IPS DF 6.9 (cell line): ENCODE data around the gene OXTR.
A peak's percentile ranks its signal among the peaks of the same experiment; 100 is the strongest.

Experiments used
- DNase-seq: peaks from one replicate; pipeline ENCODE4 v3.0.0-alpha.2; 2013; ENCODE audit warnings: low read depth, low spot score
- H3K27ac ChIP-seq: one replicate; pipeline ENCODE4 v1.5.1; 2013; ENCODE audit warnings: low read length, control low read depth
- H3K27me3 ChIP-seq: 2 replicates; pipeline ENCODE4 v1.6.1; 2013; ENCODE audit warnings: mild to moderate bottlenecking, low read length; ENCODE audit not compliant: control insufficient read depth, insufficient read depth
- H3K36me3 ChIP-seq: 2 replicates; pipeline ENCODE4 v1.6.1; 2013; ENCODE audit warnings: low read length; ENCODE audit not compliant: control insufficient read depth, insufficient read depth
- H3K4me1 ChIP-seq: 2 replicates; pipeline ENCODE4 v1.6.1; 2013; ENCODE audit warnings: low read length; ENCODE audit not compliant: control insufficient read depth, insufficient read depth
- H3K4me3 ChIP-seq: 2 replicates; pipeline ENCODE4 v1.5.1; 2013; ENCODE audit warnings: mild to moderate bottlenecking, low read length
- H3K9me3 ChIP-seq: 2 replicates; pipeline ENCODE4 v1.6.1; 2013; ENCODE audit warnings: low read length, inconsistent platforms; ENCODE audit not compliant: control insufficient read depth, insufficient read depth
- WGBS: extraction: QIAGEN DNeasy Blood & Tissue Kit; methylation state at CpG from one replicate; pipeline ENCODE4 v1.1.7; 2013; ENCODE audit warnings: mixed read lengths, missing lambda C conversion rate; ENCODE audit not compliant: insufficient read length, insufficient coverage; 5-methylcytosine and 5-hydroxymethylcytosine counted together

OXTR gene

DNA sequence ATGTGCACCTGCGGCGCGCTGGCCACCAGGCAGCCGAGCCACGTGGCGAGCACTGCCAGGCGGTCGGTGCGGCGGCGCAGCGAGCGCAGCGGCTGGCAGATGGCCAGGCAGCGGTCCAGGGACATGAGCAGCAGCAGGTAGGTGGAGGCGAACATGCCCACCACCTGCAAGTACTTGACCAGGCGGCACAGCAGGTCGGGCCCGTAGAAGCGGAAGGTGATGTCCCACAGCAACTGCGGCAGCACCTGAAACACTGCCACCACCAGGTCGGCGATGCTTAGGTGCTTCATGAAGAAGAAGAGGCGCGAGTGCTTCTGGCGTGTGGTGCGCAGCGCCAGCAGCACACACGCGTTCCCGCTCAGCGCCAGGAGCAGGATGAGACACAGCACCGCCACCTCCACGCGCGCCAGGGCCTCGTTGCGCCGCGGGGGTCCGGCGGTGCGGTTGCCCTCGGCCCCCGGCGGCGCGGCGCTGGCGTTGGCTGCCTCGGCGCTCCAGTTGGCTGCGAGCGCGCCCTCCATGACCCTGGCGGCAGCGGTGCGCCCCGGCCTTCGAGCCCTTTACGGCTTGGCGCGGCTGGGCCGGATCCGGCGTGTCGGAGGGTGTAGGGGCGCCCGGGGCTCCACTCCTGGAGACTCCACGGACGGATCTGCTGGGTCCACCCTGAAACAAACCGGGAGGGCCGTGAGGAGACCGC, 1.6 kb downstream of the OXTR start:
- Histone ChIP-seq H3K27ac (no peak overlapping the region), H3K9me3 (no peaks in the 10 kb centered on the region), H3K4me1 (peaks cover 12% of the 10 kb centered on the region), H3K4me3 (peak overlapping the region; percentile 8; the same call in 1 of the 2 replicates), H3K36me3 (no peaks in the 10 kb centered on the region; the same call in 1 of the 2 replicates), H3K27me3 (peaks cover 17% of the 10 kb centered on the region)
- DNase-seq: no peak
- WGBS: no CpG with 5 or more reads among the region's 74 CpGs

DNA sequence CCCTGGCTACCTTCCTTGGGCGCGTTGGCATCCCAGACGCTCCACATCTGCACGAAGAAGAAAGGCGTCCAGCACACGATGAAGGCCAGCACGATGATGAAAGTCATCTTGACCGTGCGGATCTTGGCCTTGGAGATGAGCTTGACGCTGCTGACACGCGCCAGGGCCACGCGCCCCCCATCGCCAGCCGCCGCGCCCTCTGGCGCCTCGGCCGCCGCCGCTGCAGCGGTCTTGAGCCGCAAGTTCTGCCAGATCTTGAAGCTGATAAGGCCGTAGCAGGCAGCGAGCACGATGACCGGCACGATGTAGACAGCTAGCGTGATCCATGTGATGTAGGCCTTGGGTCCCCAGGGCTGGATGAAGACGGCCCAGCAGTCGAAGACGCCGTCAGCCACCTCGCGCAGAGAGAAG, 2.2 kb downstream of the OXTR start:
- H3K4me3 ChIP-seq: no peak overlapping the region

DNA sequence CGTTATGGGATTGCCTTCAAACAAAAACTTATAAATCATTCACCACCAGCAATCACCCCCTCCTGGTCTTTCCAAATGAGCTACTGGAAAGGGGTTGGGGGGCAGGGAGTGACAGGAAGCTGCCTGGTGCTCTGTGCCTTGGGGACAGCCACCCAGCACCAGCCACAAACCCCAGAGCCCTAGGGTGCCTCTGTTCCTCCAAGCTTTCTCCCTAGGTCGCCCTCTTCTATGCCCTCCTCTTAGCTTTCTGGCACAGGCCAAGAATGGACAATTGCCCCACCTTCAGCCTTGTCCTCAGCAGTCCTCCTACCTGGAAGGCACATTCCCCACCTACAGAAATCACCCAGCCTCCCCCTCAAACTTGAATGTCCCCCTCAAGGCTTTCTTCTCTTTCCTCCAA, 3.3 kb downstream of the OXTR start:
- H3K4me3 ChIP-seq: no peak overlapping the region
- H3K27ac ChIP-seq: no peak overlapping the region
- no peaks in the 10 kb centered on the region for H3K9me3 ChIP-seq
- no CpG with 5 or more reads among the region's 2 CpGs for WGBS
- peaks cover 17% of the 10 kb centered on the region for H3K27me3 ChIP-seq
- H3K4me1 ChIP-seq: peaks cover 12% of the 10 kb centered on the region
- H3K36me3 ChIP-seq: no peaks in the 10 kb centered on the region; the same call in 1 of the 2 replicates
- DNase-seq: no peak

More for the DNA sequence above, 2.2 kb downstream of the OXTR start:
- Histone ChIP-seq H3K36me3 (no peaks in the 10 kb centered on the region; the same call in 1 of the 2 replicates), H3K9me3 (no peaks in the 10 kb centered on the region), H3K27ac (no peak overlapping the region), H3K4me1 (peaks cover 12% of the 10 kb centered on the region), H3K27me3 (peaks cover 17% of the 10 kb centered on the region)
- no peak for DNase-seq
- no CpG with 5 or more reads among the region's 37 CpGs for WGBS

DNA sequence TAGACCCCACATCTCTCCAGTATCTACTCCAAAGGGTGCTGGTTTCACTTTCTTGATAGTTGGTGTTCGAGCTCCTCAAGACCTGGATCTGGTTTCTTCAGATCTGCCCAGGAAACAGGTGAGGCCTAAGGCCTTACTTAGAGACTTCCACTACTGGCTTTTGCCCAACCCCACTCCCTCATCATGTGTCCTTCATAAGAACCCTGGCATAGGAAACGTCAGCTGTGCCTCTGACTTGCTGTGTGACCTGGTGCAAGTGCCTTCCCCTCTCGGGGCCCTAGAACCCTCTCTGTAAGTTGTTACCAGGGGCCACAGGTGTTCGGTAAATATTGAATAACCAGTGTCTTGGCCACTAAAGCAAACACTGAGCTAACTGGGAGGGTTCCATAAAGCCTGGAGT, 3.9 kb downstream of the OXTR start:
- WGBS: no CpG with 5 or more reads among the region's 4 CpGs
- Histone ChIP-seq H3K27me3 (peaks cover 17% of the 10 kb centered on the region), H3K4me3 (no peak overlapping the region), H3K27ac (no peak overlapping the region), H3K9me3 (no peaks in the 10 kb centered on the region), H3K36me3 (no peaks in the 10 kb centered on the region; the same call in 1 of the 2 replicates), H3K4me1 (peaks cover 10% of the 10 kb centered on the region)
- no peak for DNase-seq

DNA sequence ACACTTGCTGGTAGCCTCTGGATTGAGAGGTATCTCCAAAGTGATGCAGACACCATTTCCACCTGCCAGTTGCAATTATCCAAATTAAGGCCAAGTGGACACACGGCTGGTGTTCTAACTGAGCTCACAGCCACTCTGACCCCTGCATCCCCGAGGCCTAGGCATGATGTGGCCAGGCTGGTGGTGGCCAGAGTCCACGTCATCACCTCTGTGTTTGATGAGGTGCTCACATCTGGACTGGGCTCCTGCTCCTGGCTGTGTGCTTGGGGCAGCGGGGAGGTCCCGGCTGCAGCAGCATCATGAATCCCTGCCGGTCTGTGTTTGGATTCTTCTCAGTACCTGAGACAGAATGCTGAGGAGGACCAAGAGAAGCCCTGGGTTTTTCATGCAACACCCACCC, 4.9 kb downstream of the OXTR start:
- no CpG with 5 or more reads among the region's 6 CpGs for WGBS
- H3K27me3 ChIP-seq: peaks cover 17% of the 10 kb centered on the region
- H3K4me3 ChIP-seq: no peak overlapping the region
- no peaks in the 10 kb centered on the region; the same call in 1 of the 2 replicates for H3K36me3 ChIP-seq
- H3K9me3 ChIP-seq: no peaks in the 10 kb centered on the region
- DNase-seq: no peak
- peaks cover 9% of the 10 kb centered on the region for H3K4me1 ChIP-seq
- no peak overlapping the region for H3K27ac ChIP-seq

DNA sequence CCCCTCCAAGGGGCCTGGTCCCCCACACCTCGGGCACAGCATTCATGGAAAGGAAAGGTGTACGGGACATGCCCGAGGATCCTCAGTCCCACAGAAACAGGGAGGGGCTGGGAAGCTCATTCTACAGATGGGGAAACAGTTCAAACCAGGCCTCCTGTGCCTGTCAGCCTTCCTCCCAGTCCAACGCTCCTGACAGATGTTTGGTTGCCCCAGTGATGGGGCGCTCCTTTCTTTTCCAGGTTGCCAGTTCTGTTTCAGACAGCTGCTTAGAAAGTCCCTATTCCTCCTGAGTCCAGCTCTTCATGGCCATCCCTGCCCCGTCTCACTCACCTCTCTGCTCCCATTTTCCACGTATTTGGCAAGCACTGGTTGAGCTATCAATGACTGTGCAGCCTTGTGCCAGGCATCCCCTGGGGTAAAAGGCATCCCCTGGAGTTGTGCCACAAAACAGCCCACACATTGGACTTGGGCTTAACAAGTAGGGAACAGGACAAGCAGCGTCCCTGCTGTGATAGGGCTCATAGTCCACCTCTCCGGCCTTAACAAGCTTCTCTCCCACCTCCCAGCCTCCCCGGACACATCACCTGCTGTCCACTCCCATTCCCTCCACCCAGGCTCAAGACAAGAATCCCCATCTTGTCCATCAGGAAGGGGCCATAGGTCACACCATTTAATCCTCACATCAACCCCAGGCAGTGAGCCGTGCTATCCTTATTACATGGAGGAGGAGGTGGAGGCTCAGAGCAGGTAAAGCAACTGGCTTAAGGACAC, 6.6 kb downstream of the OXTR start:
- DNase-seq: no peak
- Histone ChIP-seq H3K27me3 (peaks cover 7% of the 10 kb centered on the region; the same call in 1 of the 2 replicates), H3K4me3 (no peak overlapping the region), H3K9me3 (no peaks in the 10 kb centered on the region), H3K27ac (no peak overlapping the region), H3K4me1 (peaks cover 3% of the 10 kb centered on the region; the same call in 1 of the 2 replicates), H3K36me3 (no peaks in the 10 kb centered on the region; the same call in 1 of the 2 replicates)
- no CpG with 5 or more reads among the region's 11 CpGs for WGBS

DNA sequence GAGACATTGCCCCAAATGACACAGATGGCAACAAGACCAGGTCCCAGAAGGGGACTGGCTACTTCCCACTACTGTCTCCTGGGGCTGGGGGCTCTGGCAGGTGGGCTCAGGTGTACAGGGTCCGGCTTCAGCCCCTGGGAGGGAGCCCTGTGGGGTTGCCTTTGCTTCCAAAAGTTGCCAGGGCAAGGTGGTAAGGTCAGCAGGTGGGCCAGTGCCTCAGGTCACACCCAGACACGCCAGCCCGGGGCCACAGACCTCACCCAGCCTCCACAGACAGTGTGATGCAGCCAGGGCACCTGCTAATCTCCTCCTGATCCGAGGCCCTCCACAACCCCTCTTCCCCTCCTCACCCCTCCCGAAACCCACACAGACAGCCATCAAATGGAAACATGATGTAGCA, 7.5 kb downstream of the OXTR start:
- Histone ChIP-seq H3K4me1 (no peaks in the 10 kb centered on the region), H3K4me3 (no peak overlapping the region), H3K9me3 (no peaks in the 10 kb centered on the region), H3K27me3 (peaks cover 2% of the 10 kb centered on the region; the same call in 1 of the 2 replicates), H3K36me3 (no peaks in the 10 kb centered on the region), H3K27ac (no peak overlapping the region)
- WGBS: no CpG with 5 or more reads among the region's 5 CpGs
- DNase-seq: no peak

DNA sequence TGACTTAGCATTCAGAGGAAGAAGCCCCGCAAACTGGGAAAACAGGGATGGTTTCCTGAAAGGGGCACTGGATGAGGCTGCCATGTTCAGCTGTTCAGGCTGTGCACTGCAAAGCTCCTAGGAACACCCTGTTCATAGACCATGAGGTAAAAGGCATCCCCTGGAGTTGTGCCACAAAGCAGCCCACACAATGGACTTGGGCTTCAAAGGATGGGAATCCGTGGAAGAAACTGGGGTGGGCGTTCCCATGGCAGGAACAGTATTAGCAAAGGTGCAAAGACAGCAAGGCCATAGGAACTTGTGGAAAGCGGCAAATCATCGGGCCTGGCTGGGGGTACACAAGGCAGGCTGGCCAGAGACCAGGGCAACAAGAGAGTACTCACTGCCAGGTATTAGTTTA, 8.9 kb downstream of the OXTR start:
- Histone ChIP-seq H3K4me1 (no peaks in the 10 kb centered on the region), H3K27ac (no peak overlapping the region), H3K36me3 (no peaks in the 10 kb centered on the region), H3K27me3 (no peaks in the 10 kb centered on the region; the same call in 1 of the 2 replicates), H3K9me3 (no peaks in the 10 kb centered on the region), H3K4me3 (no peak overlapping the region)
- no CpG with 5 or more reads among the region's 5 CpGs for WGBS
- DNase-seq: no peak

DNA sequence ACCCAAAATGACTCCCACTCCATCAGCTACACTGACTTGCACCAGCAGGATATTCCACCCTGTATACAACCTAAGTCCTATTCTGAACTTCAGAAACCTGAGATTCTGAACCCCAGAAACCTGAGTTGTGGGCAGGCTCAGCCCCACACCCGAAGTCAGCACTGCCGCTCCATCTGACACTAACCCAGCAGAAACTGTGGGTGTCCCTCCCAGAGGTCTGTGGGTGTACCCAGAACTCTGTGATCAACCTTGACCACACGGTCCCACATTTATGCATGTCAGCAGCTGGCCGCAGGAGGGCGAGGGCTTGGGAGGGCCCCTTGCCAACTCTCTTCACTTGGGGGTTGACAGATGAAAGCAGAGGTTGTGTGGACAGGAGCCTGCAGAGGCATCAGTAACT, 9.3 kb downstream of the OXTR start:
- Histone ChIP-seq H3K27me3 (no peaks in the 10 kb centered on the region; the same call in 1 of the 2 replicates), H3K4me1 (no peaks in the 10 kb centered on the region), H3K4me3 (no peak overlapping the region), H3K36me3 (no peaks in the 10 kb centered on the region), H3K9me3 (no peaks in the 10 kb centered on the region), H3K27ac (no peak overlapping the region)
- no CpG with 5 or more reads among the region's 5 CpGs for WGBS
- DNase-seq: no peak

DNA sequence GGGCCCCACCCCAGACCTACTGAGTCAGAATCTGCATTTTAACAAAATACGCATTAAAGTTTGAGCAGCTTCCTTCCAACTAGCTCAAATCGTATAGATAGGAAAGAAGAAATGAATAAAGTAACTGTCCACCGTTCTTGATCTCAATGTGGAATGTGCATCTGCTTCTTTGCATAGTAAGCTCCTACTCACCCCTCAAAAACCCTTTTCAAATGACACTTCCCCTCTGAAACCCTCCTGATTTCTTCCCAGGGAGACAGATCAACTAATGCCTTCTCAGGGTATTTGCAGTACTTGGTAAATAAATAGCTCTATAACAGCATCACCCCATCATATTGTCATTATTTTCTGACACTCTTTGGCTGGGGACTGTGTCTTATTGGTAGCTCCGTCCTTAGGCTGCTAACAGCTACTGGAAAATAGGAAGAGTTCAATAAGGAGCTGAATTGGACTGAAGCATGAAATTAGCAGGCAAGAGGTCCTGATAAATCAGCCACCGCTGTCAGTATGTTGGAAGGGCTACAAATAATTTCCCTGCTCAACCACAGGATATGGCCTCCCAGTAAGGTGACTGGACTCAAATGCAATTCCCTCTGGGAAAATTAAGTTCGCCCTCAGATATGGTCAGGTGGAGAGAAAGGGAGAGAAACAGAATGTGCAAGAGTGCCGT, 10.2 kb downstream of the OXTR start:
- WGBS: no CpG with 5 or more reads among the region's 7 CpGs
- H3K4me3 ChIP-seq: no peak overlapping the region
- H3K27me3 ChIP-seq: no peaks in the 10 kb centered on the region; the same call in 1 of the 2 replicates
- DNase-seq: no peak
- no peaks in the 10 kb centered on the region for H3K9me3 ChIP-seq
- no peaks in the 10 kb centered on the region for H3K4me1 ChIP-seq
- no peaks in the 10 kb centered on the region for H3K36me3 ChIP-seq
- no peak overlapping the region for H3K27ac ChIP-seq
